Measurements from ENCODE around the gene CEP70. TPM values are rescaled to one million over a fixed set of nuclear protein-coding genes. Genes with fewer than 3 reads are reported as not detected.
"Not testable (repeated sequence)": the region's sequence is repeated elsewhere in the genome, so short reads cannot be mapped to it uniquely, and the experiment has no call there.

Gene CEP70
- total RNA-seq, 1 donor from 2014 or later = 7.7 TPM

GRCh38 chr3:138458774-138459499 lies 135.1 kb downstream of the CEP70 start:
- no peak for DNase-seq (ENCODE audit: low spot score)
- Mint-ChIP-seq H3K4me3 (ENCODE audit: low read depth) (no peak overlapping the region), H3K27ac (no peak overlapping the region)

DNA sequence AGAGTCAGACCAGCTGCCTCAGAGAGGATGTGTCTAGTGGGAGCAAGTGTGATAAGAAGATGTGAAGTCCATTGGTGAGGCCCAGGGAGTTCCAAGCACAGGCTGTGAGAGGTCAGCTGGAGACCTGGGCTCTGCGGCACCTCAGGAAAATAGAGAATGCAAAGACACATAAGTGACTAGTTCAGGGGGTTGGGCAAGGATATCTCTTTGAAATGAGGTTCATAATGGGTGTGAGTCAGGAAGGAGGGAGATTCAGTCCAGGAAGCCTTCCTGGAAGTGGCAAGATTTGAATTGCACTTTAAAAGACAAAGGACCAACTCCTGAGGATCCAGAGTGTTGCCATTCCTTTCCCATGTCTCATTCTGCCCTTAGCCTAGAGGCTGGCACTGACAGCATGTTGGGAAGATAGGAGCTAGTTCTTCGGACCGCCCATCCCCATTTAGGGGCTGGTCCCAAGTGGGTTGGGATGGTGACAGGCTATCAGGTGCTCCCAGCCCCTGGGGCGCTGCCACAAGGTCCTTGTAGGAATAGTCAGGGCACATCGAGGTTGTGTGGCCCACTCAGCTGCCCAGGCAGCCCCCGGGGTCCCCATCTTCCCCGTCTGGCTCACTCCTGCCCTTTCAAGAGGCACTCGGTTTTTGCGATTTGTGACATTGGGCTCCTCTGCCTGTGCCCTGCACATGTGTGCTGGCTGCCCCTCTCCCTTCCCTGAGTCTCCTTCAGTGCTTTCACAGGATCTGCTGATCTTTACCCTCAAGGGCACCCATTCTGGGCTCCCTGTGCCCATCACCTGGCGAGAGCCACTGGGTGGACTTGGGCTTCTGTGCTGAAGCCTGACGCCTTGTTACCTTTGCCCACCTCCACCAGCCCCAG lies 136.0 kb downstream of the CEP70 start:
- no peaks in the 10 kb centered on the region for H3K9me3 Mint-ChIP-seq
- H3K27ac Mint-ChIP-seq = no peak overlapping the region
- no peaks in the 10 kb centered on the region for H3K4me1 Mint-ChIP-seq (ENCODE audit: low read depth)
- intact Hi-C loops (cut with micrococcal nuclease) = no loop called here
- H3K4me3 Mint-ChIP-seq (ENCODE audit: low read depth) = no peak overlapping the region
- H3K27me3 Mint-ChIP-seq (ENCODE audit: low read depth) = peaks cover 2% of the 10 kb centered on the region
- H3K36me3 Mint-ChIP-seq (ENCODE audit: low read depth) = no peaks in the 10 kb centered on the region
- no peak for DNase-seq (ENCODE audit: low spot score)

More at GRCh38 chr3:138458774-138459499, 135.1 kb downstream of the CEP70 start:
- intact Hi-C loops (cut with micrococcal nuclease) = no loop called here
- no peaks in the 10 kb centered on the region for H3K9me3 Mint-ChIP-seq
- no peaks in the 10 kb centered on the region for H3K4me1 Mint-ChIP-seq (ENCODE audit: low read depth)
- peaks cover 6% of the 10 kb centered on the region for H3K27me3 Mint-ChIP-seq (ENCODE audit: low read depth)
- H3K36me3 Mint-ChIP-seq (ENCODE audit: low read depth) = no peaks in the 10 kb centered on the region

DNA sequence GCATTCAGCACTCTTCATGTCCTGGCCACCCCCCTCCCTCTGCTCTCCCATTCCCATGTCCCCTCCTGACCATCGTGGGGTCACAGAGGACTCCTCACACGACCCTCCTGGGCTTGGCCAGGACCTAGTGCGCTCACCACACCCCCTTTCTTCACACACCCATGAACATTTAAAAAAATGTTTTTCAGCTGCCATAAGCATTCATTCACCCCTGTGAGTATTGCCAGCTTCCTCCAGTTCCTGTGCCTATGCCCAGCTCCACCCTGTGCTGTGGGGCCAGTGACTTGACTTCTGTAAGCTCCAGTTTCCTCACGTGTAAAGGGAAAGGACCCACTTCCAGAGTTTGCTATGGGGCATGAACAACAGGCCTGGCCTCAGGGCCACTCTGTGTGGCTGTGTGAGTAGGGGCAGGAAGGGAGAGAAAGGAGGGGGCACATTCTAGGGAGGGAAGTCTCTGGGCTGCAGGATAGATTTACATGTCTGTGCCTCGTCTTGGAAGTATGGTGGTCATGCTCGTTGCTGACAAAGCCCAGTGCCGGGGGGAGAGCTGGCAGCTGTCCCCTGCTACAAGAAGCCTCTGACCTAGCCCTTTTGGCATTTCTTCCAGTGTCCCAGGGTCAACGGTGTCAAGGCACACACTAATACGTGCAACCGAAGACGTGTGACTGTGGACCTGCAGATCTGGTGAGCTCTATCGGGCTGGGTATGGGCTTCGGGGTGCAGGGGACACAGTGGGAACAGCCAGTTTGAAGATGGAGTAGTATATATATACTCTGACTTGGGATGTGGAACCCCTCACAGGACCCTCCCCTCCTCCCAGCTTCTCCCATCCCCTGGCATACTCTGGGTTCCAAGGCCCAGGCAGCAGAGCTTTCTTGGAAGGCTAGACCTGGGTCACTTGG lies 136.8 kb downstream of the CEP70 start:
- DNase-seq (ENCODE audit: low spot score) = no peak
- no peaks in the 10 kb centered on the region for H3K36me3 Mint-ChIP-seq (ENCODE audit: low read depth)
- peaks cover 2% of the 10 kb centered on the region for H3K27me3 Mint-ChIP-seq (ENCODE audit: low read depth)
- intact Hi-C loops (cut with micrococcal nuclease) = no loop called here
- no peak overlapping the region for H3K4me3 Mint-ChIP-seq (ENCODE audit: low read depth)
- H3K27ac Mint-ChIP-seq = no peak overlapping the region
- no peaks in the 10 kb centered on the region for H3K9me3 Mint-ChIP-seq
- H3K4me1 Mint-ChIP-seq (ENCODE audit: low read depth) = no peaks in the 10 kb centered on the region

DNA sequence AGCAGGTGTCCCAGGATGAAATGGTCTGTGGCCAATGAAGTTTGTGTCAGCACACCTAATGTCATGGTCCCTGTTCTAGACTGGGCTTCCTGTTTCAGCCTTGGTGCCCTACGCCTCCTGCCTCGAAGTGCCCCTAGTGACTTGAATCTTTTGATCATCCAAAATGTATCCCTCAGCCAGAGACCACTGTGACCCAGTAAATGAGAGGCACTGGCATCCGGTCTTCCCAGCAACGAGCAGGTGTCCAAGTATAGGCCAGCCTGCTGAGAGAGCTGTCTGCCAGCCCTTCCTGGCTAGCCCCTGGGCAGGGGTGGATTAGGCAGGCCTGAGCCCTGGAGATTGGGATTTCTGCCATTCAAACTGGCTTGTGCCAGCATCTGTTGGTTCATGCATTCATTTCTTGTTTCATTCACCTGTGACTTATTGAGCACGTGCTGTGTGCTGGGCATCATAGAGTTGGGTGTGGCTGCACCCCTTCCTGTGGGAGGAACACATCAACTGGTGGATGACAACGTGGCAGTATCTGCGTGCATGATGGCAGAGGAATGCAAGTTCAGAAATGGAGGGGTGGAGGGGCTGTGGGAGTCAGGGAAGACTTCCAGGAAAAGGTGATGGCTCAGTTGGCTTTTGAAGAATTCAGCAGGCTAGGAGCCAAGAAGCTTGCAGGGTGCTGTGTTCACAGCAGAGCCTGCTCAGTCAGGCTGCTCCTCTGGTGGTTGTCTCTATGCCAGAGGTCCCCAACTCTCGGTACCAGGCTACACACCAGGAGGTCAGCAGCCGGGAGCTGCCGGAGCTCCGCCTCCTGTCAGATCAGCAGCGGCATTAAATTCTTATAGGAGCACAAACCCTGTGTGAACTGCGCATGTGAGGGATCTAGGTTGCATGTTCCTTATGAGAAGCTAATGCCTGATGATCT lies 138.0 kb downstream of the CEP70 start:
- H3K27ac Mint-ChIP-seq = no peak overlapping the region
- H3K4me1 Mint-ChIP-seq (ENCODE audit: low read depth) = no peaks in the 10 kb centered on the region
- no peaks in the 10 kb centered on the region for H3K9me3 Mint-ChIP-seq
- DNase-seq (ENCODE audit: low spot score) = no peak
- peaks cover 2% of the 10 kb centered on the region for H3K27me3 Mint-ChIP-seq (ENCODE audit: low read depth)
- intact Hi-C loops (cut with micrococcal nuclease) = no loop called here
- no peak overlapping the region for H3K4me3 Mint-ChIP-seq (ENCODE audit: low read depth)
- no peaks in the 10 kb centered on the region for H3K36me3 Mint-ChIP-seq (ENCODE audit: low read depth)

- H3K4me1 Mint-ChIP-seq (ENCODE audit: low read depth); H3K27ac Mint-ChIP-seq; H3K4me3 Mint-ChIP-seq (ENCODE audit: low read depth); H3K9me3 Mint-ChIP-seq; DNase-seq (ENCODE audit: low spot score); H3K36me3 Mint-ChIP-seq (ENCODE audit: low read depth); H3K27me3 Mint-ChIP-seq (ENCODE audit: low read depth); intact Hi-C loops (cut with micrococcal nuclease): not testable (repeated sequence)
Measured at GRCh38 chr3:138453940-138454339, 140.1 kb downstream of the CEP70 start.

- intact Hi-C loops (cut with micrococcal nuclease) = no loop called here
- Mint-ChIP-seq H3K36me3 (ENCODE audit: low read depth) (no peaks in the 10 kb centered on the region), H3K27ac (no peak overlapping the region), H3K4me1 (ENCODE audit: low read depth) (no peaks in the 10 kb centered on the region), H3K27me3 (ENCODE audit: low read depth) (peaks cover 6% of the 10 kb centered on the region), H3K4me3 (ENCODE audit: low read depth) (no peak overlapping the region), H3K9me3 (no peaks in the 10 kb centered on the region)
- no peak for DNase-seq (ENCODE audit: low spot score)
Measured at GRCh38 chr3:138452436-138452835, 141.6 kb downstream of the CEP70 start.

DNA sequence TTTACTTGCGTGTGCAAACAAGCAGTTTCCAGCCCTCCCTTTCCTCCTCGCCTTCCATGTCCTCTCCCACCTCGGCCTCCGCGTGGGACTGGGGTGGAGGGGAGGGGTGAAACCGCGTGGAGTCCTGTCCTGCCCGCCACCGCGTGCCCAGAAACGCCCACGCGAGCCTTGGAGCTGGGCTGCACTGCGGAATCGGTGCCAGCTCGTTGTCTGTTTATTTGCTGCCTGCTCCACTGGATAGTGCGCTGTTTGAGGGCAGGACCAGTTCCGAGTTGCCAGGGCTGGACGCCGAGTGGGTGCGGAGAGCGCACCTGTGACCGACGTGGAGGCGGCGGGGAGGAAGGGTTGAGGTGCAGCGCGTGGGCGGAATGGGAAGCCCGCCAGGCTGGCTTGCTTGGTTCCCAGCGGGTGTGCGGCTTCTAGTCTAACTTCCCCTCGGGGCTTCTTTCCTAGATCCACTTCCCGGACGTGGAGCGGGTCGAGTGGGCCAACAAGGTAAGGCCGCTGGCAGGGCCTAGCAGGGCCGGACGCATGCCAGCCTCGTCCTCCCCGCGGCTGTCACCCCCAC lies 142.4 kb downstream of the CEP70 start:
- H3K36me3 Mint-ChIP-seq (ENCODE audit: low read depth) = no peaks in the 10 kb centered on the region
- no peaks in the 10 kb centered on the region for H3K9me3 Mint-ChIP-seq
- no peak overlapping the region for H3K4me3 Mint-ChIP-seq (ENCODE audit: low read depth)
- no peak overlapping the region for H3K27ac Mint-ChIP-seq
- no peak for DNase-seq (ENCODE audit: low spot score)
- H3K27me3 Mint-ChIP-seq (ENCODE audit: low read depth) = peaks cover 6% of the 10 kb centered on the region
- intact Hi-C loops (cut with micrococcal nuclease) = no loop called here
- H3K4me1 Mint-ChIP-seq (ENCODE audit: low read depth) = no peaks in the 10 kb centered on the region

DNA sequence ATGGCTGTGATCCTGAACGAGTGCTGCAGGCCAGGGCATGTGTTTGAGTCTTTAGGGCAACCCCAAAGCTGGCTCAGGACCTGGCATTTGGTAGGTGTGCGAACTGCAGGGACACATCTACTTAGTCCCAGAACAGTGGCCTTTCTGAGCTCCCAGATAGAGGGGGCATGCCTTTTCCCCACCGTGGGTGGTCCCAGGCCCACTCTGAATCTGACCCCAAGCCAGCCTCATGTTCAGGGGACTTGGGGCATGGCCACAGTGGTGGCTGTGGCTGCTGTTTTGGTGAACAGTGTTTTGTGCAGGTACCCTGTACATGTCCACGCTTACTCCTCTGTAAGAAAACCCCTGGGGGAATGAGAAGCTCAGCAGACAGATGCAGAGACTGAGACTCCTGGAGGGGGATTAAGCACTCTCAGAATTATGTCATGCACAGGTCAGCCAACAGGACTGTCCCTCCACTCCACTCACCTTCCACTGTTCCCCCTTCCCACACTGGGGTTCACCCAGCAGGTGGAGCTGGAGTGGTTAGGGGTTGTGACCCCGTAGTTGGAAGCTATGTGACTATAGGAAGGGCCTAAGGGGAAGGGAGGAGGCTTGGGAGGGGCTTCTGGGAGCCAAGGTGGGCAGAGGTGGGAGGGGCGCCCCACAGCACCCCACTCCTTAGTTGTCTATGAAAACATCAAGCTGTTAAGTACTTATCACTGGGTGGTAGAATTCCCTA lies 143.2 kb downstream of the CEP70 start:
- Mint-ChIP-seq H3K27ac (no peak overlapping the region), H3K4me1 (ENCODE audit: low read depth) (no peaks in the 10 kb centered on the region), H3K27me3 (ENCODE audit: low read depth) (peaks cover 4% of the 10 kb centered on the region), H3K36me3 (ENCODE audit: low read depth) (no peaks in the 10 kb centered on the region), H3K9me3 (no peaks in the 10 kb centered on the region), H3K4me3 (ENCODE audit: low read depth) (no peak overlapping the region)
- no peak for DNase-seq (ENCODE audit: low spot score)
- intact Hi-C loops (cut with micrococcal nuclease) = no loop called here

- Mint-ChIP-seq H3K27me3 (ENCODE audit: low read depth) (peaks cover 4% of the 10 kb centered on the region), H3K4me3 (ENCODE audit: low read depth) (no peak overlapping the region), H3K9me3 (no peaks in the 10 kb centered on the region), H3K27ac (no peak overlapping the region), H3K36me3 (ENCODE audit: low read depth) (no peaks in the 10 kb centered on the region), H3K4me1 (ENCODE audit: low read depth) (no peaks in the 10 kb centered on the region)
- DNase-seq (ENCODE audit: low spot score) = no peak
- intact Hi-C loops (cut with micrococcal nuclease) = no loop called here
Measured at GRCh38 chr3:138450181-138450580, 143.9 kb downstream of the CEP70 start.

GRCh38 chr3:138449490-138449889 lies 144.6 kb downstream of the CEP70 start:
- Mint-ChIP-seq H3K27me3 (ENCODE audit: low read depth) (peaks cover 4% of the 10 kb centered on the region), H3K36me3 (ENCODE audit: low read depth) (no peaks in the 10 kb centered on the region), H3K9me3 (no peaks in the 10 kb centered on the region), H3K4me1 (ENCODE audit: low read depth) (no peaks in the 10 kb centered on the region), H3K27ac (no peak overlapping the region), H3K4me3 (ENCODE audit: low read depth) (no peak overlapping the region)
- intact Hi-C loops (cut with micrococcal nuclease) = no loop called here
- DNase-seq (ENCODE audit: low spot score) = no peak

DNA sequence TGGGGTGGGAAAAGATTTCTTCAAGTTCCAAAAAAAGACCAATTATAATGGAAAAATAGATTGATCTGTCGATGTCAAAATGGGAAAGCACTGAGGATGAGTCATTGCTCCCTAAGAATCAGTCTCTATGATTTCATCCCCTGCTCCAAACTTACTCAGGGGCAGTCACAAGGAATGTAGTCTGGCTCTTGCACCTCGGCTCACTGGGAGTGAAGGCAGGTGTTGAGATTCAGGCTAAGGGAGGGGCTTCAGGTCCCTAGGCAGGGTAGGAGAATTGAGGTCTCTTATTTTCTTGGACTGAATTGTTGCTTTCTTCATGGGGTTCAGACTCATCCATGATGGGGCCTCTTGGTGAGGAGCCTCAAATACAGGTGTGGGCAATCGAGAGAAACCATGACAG lies 145.4 kb downstream of the CEP70 start:
- Mint-ChIP-seq H3K27me3 (ENCODE audit: low read depth) (peaks cover 4% of the 10 kb centered on the region), H3K4me1 (ENCODE audit: low read depth) (no peaks in the 10 kb centered on the region), H3K4me3 (ENCODE audit: low read depth) (no peak overlapping the region), H3K36me3 (ENCODE audit: low read depth) (no peaks in the 10 kb centered on the region), H3K9me3 (no peaks in the 10 kb centered on the region), H3K27ac (no peak overlapping the region)
- DNase-seq (ENCODE audit: low spot score) = no peak
- intact Hi-C loops (cut with micrococcal nuclease) = no loop called here

Measured in activated T-helper 2 cell treated with anti-CD3 and anti-CD28 coated beads, Interferon-gamma antibody, Interleukin-2, Interleukin-4, amounts not matched to agents 10 μg/mL and 5 μg/mL and 100 μg/mL, durations not matched to agents 14 hours and 24 hours and 36 hours (primary cell).